PFSK-1 (cell line): ENCODE results near the gene TSKU.

Experiments
- FOXP2 ChIP-seq: optimal IDR thresholded peaks from 2 replicates; pipeline ENCODE3; 2011; ENCODE audit warnings: borderline replicate concordance, control low read depth, inconsistent platforms; ENCODE audit not compliant: insufficient read depth; ENCODE audit errors: extremely low read length, extremely low read depth
- POLR2AphosphoS5 ChIP-seq: IDR thresholded peaks from 2 replicates; pipeline ENCODE4 v1.6.1; 2012; ENCODE audit warnings: low read depth, mild to moderate bottlenecking, control low read depth, low read length, moderate library complexity
- REST ChIP-seq, 2 experiments: IDR thresholded peaks; 2 replicates each; pipeline versions ENCODE4 v1.6.1 to v1.8.0; 2011 to 2012; ENCODE audit warnings: low read depth in 2 of 2, low read length in 2 of 2, control low read depth in 1 of 2, inconsistent platforms in 1 of 2, mild to moderate bottlenecking in 1 of 2, moderate library complexity in 1 of 2; ENCODE audit not compliant: insufficient read depth in 1 of 2
- SIN3A ChIP-seq: IDR thresholded peaks from 2 replicates; pipeline ENCODE4 v1.6.1; 2012; ENCODE audit warnings: mild to moderate bottlenecking, low read length, moderate library complexity, borderline replicate concordance; ENCODE audit not compliant: insufficient read depth
- TAF1 ChIP-seq: IDR thresholded peaks from 2 replicates; pipeline ENCODE4 v1.6.1; 2012; ENCODE audit warnings: low read length, control low read depth, borderline replicate concordance; ENCODE audit not compliant: insufficient read depth

Gene TSKU

GRCh38 chr11:76841923-76842452 is 58.8 kb downstream of the TSKU start:
- no peak for TF ChIP-seq SIN3A

GRCh38 chr11:76843907-76844306 is 60.8 kb downstream of the TSKU start:
- TF ChIP-seq SIN3A (no peak), TAF1 (no peak), REST (IDR thresholded peaks at IDR 0.05; ENCODE audit: insufficient read depth in 1 of 2, low read depth in 2 of 2, low read length in 2 of 2) (no peak), POLR2AphosphoS5 (no peak), FOXP2 (no peak)

GRCh38 chr11:76844511-76844910 is 61.4 kb downstream of the TSKU start:
- TF ChIP-seq REST (IDR thresholded peaks at IDR 0.05; ENCODE audit: insufficient read depth in 1 of 2, low read depth in 2 of 2, low read length in 2 of 2) (no peak), POLR2AphosphoS5 (no peak), SIN3A (no peak), TAF1 (no peak), FOXP2 (no peak)

- TF ChIP-seq POLR2AphosphoS5 (no peak), TAF1 (no peak), FOXP2 (no peak), SIN3A (no peak)
Measured at GRCh38 chr11:76845069-76845468, 61.9 kb downstream of the TSKU start.

GRCh38 chr11:76846441-76846840 is 63.3 kb downstream of the TSKU start:
- no peak for TF ChIP-seq POLR2AphosphoS5
- no peak for TF ChIP-seq SIN3A
- no peak for TF ChIP-seq REST (IDR thresholded peaks at IDR 0.05; ENCODE audit: insufficient read depth in 1 of 2, low read depth in 2 of 2, low read length in 2 of 2)
- TF ChIP-seq FOXP2 = no peak
- TF ChIP-seq TAF1 = no peak
